GM12878 (cell line): ENCODE results near the gene MYOM1. TPM values are rescaled to one million over a fixed set of nuclear protein-coding genes. Genes with fewer than 3 reads are reported as not detected.

ENCODE experiments used
- BMI1 ChIP-seq: fragments of 450-650 bp; IDR thresholded peaks from 2 replicates; pipeline ENCODE4 v1.6.1; 2016; ENCODE audit warnings: mild to moderate bottlenecking, moderate library complexity, borderline replicate concordance
- BRCA1 ChIP-seq: IDR thresholded peaks from 2 replicates; pipeline ENCODE4 v1.6.1; 2011; ENCODE audit warnings: low read depth, low read length, improper control_type of control experiment
- CHD1 ChIP-seq: IDR thresholded peaks from 2 replicates; pipeline ENCODE4 v1.6.1; 2012; ENCODE audit warnings: low read depth, low read length, improper control_type of control experiment
- CHD2 ChIP-seq: IDR thresholded peaks from 2 replicates; pipeline ENCODE4 v1.6.1; 2011; ENCODE audit warnings: low read depth, low read length, improper control_type of control experiment, borderline replicate concordance
- PAX8 ChIP-seq: fragments of 450-650 bp; IDR thresholded peaks from 2 replicates; pipeline ENCODE4 v1.6.1; 2017; ENCODE audit warnings: mild to moderate bottlenecking, moderate library complexity
- POLR2AphosphoS5 ChIP-seq: IDR thresholded peaks from 2 replicates; pipeline ENCODE4 v1.6.1; 2011; ENCODE audit warnings: mild to moderate bottlenecking, low read length, inconsistent platforms
- SPI1 ChIP-seq: IDR thresholded peaks from 2 replicates; pipeline ENCODE4 v1.6.1; 2011; ENCODE audit warnings: low read depth, mild to moderate bottlenecking, low read length, moderate library complexity, borderline replicate concordance; ENCODE audit not compliant: insufficient read depth
- TBL1XR1 ChIP-seq: IDR thresholded peaks from 2 replicates; pipeline ENCODE4 v1.6.1; 2012; ENCODE audit warnings: low read depth, low read length, improper control_type of control experiment
- polyA plus RNA-seq, 11 experiments: library from polyadenylated mRNA; depleted of rRNA in 4 of 11; unstranded in 6 of 11; stranded (reverse) in 5 of 11; fragments of >200 nt; fragmentation: Nextera tagmentation in 4 of 11; fragmentation: Illumina TruSeq in 1 of 11; extraction: Ambion mirVana in 4 of 11; extraction: Trizol in 1 of 11; gene quantifications; 1 replicate in 1 of 11; 2 replicates in 10 of 11; pipeline versions ENCODE4 v1.2.1 to v1.2.3, GENCODE V29; 2011 to 2016; ENCODE audit warnings: inconsistent platforms in 2 of 11, missing spikeins in 2 of 11, low read depth in 1 of 11
- total RNA-seq, 4 experiments: library from RNA; depleted of rRNA in 3 of 4; stranded (reverse); fragments of >200 nt in 3 of 4; fragmentation: Illumina TruSeq in 1 of 4; extraction: Trizol in 1 of 4; gene quantifications; 2 replicates each; pipeline versions ENCODE4 v1.2.1 to v1.2.3, GENCODE V29; 2013 to 2021
- TF ChIP-seq, protein P1 (sequence below): IDR thresholded peaks from 2 replicates; pipeline ENCODE4 v1.6.1; 2012; ENCODE audit warnings: low read length, inconsistent platforms

Gene MYOM1
- total and polyA plus RNA-seq, 10 of the 15 experiments (the other 5 are each of a cell fraction or from before 2014, with no cell fraction given) = 0.06 to 1.0 (median 0.57) TPM

DNA sequence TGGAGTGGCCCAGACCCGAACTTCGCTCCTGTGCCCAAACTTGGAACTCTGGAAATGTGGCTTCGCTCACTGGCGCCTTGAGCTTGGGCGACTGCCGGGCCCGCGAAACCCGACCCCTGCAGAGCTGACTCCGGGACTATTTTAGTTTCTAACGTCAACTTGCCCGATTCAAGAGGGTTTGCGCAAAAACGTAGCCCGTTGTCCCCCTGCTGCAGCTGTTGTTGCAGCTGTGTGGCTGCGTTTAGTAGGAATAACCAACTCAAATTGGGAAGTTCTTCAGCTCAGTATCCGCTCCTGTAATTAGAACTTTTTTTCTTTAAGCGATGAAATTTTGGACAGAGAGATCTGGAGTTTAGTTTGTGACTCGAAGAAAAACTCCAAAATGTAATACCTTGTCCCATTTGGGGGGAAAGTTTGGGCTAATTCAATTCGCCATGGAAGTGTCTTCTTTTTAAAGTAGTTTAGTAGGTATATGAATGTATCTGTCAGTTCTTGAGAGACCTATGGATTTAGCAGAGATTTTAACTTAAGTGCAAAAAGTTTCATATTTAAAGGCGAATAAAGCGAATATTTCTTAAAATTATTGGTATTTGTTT lies 28.4 kb upstream of the MYOM1 start (continued):
- TF ChIP-seq BRCA1 (no peak), CHD1 (0 out of 2 replicates have a peak, but pooled peaks have one; percentile 61), SPI1 (no peak), TBL1XR1 (0 out of 2 replicates have a peak, but pooled peaks have one; percentile 26), BMI1 (no peak), PAX8 (no peak), CHD2 (no peak), POLR2AphosphoS5 (peak; percentile 66)
- TF ChIP-seq, protein P1, sequence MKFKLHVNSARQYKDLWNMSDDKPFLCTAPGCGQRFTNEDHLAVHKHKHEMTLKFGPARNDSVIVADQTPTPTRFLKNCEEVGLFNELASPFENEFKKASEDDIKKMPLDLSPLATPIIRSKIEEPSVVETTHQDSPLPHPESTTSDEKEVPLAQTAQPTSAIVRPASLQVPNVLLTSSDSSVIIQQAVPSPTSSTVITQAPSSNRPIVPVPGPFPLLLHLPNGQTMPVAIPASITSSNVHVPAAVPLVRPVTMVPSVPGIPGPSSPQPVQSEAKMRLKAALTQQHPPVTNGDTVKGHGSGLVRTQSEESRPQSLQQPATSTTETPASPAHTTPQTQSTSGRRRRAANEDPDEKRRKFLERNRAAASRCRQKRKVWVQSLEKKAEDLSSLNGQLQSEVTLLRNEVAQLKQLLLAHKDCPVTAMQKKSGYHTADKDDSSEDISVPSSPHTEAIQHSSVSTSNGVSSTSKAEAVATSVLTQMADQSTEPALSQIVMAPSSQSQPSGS = 0 out of 2 replicates have a peak, but pooled peaks have one; percentile 2
